ENCODE data around the gene LGI4. TPM values are rescaled to one million over a fixed set of nuclear protein-coding genes. Genes with fewer than 3 reads are reported as not detected.

LGI4 gene
- total and polyA plus RNA-seq, 4 donors, result 0.18 to 1.5 (median 1.1) TPM

DNA sequence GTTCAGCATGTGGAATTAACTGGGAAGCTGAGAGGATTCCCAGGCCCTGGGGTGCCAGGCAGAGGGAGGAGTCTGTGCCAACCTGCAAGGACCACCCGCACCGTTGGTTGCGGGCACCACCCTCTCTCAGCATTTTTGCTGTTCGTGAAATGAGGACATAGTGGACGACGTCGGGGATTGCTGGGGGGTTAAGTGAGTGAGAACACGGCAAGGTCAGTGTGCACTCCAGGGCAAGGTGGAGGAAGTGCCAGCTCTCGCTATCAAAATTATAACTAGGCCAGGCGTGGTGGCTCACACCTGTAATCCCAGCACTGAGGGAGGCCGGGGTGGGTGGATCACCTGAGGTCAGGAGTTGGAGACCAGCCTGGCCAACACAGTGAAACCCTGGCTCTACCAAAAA is 17.1 kb downstream of the LGI4 start:
- no peak overlapping the region for H3K9ac ChIP-seq (ENCODE audit: low read depth in 1 of 2, low read length in 2 of 2)
- no peak for TF ChIP-seq GABPA (IDR thresholded peaks at IDR 0.05 in 1 of 2, conservative IDR thresholded peaks at IDR 0.05 in 1 of 2)
- TF ChIP-seq NR2F2 (IDR thresholded peaks at IDR 0.05), result no peak
- TF ChIP-seq HNF4A (conservative IDR thresholded peaks at IDR 0.05), result no peak
- no peak for TF ChIP-seq HNF4G (IDR thresholded peaks at IDR 0.05)
- TF ChIP-seq, protein P1, sequence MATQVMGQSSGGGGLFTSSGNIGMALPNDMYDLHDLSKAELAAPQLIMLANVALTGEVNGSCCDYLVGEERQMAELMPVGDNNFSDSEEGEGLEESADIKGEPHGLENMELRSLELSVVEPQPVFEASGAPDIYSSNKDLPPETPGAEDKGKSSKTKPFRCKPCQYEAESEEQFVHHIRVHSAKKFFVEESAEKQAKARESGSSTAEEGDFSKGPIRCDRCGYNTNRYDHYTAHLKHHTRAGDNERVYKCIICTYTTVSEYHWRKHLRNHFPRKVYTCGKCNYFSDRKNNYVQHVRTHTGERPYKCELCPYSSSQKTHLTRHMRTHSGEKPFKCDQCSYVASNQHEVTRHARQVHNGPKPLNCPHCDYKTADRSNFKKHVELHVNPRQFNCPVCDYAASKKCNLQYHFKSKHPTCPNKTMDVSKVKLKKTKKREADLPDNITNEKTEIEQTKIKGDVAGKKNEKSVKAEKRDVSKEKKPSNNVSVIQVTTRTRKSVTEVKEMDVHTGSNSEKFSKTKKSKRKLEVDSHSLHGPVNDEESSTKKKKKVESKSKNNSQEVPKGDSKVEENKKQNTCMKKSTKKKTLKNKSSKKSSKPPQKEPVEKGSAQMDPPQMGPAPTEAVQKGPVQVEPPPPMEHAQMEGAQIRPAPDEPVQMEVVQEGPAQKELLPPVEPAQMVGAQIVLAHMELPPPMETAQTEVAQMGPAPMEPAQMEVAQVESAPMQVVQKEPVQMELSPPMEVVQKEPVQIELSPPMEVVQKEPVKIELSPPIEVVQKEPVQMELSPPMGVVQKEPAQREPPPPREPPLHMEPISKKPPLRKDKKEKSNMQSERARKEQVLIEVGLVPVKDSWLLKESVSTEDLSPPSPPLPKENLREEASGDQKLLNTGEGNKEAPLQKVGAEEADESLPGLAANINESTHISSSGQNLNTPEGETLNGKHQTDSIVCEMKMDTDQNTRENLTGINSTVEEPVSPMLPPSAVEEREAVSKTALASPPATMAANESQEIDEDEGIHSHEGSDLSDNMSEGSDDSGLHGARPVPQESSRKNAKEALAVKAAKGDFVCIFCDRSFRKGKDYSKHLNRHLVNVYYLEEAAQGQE (IDR thresholded peaks at IDR 0.05), result no peak
- no peak for TF ChIP-seq JUND (IDR thresholded peaks at IDR 0.05)
- TF ChIP-seq, protein P2, sequence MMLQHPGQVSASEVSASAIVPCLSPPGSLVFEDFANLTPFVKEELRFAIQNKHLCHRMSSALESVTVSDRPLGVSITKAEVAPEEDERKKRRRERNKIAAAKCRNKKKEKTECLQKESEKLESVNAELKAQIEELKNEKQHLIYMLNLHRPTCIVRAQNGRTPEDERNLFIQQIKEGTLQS (IDR thresholded peaks at IDR 0.05), result no peak
- TF ChIP-seq, protein P3, sequence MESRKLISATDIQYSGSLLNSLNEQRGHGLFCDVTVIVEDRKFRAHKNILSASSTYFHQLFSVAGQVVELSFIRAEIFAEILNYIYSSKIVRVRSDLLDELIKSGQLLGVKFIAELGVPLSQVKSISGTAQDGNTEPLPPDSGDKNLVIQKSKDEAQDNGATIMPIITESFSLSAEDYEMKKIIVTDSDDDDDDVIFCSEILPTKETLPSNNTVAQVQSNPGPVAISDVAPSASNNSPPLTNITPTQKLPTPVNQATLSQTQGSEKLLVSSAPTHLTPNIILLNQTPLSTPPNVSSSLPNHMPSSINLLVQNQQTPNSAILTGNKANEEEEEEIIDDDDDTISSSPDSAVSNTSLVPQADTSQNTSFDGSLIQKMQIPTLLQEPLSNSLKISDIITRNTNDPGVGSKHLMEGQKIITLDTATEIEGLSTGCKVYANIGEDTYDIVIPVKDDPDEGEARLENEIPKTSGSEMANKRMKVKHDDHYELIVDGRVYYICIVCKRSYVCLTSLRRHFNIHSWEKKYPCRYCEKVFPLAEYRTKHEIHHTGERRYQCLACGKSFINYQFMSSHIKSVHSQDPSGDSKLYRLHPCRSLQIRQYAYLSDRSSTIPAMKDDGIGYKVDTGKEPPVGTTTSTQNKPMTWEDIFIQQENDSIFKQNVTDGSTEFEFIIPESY (IDR thresholded peaks at IDR 0.05), result no peak
- TF ChIP-seq, protein P4, sequence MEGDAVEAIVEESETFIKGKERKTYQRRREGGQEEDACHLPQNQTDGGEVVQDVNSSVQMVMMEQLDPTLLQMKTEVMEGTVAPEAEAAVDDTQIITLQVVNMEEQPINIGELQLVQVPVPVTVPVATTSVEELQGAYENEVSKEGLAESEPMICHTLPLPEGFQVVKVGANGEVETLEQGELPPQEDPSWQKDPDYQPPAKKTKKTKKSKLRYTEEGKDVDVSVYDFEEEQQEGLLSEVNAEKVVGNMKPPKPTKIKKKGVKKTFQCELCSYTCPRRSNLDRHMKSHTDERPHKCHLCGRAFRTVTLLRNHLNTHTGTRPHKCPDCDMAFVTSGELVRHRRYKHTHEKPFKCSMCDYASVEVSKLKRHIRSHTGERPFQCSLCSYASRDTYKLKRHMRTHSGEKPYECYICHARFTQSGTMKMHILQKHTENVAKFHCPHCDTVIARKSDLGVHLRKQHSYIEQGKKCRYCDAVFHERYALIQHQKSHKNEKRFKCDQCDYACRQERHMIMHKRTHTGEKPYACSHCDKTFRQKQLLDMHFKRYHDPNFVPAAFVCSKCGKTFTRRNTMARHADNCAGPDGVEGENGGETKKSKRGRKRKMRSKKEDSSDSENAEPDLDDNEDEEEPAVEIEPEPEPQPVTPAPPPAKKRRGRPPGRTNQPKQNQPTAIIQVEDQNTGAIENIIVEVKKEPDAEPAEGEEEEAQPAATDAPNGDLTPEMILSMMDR (IDR thresholded peaks at IDR 0.05; ENCODE audit: low read depth, low read length, missing input control), result no peak
- TF ChIP-seq RXRA (IDR thresholded peaks at IDR 0.05), result no peak
- TF ChIP-seq TAF1 (conservative IDR thresholded peaks at IDR 0.05), result no peak
- no peak for TF ChIP-seq RAD21 (IDR thresholded peaks at IDR 0.05)
- no peak for TF ChIP-seq EGR1 (IDR thresholded peaks at IDR 0.05; ENCODE audit: low read depth in 2 of 2)
- H3K4me1 ChIP-seq (ENCODE audit: control insufficient read depth in 4 of 4, insufficient read depth in 4 of 4, low read length in 3 of 4), result peaks cover 2 to 13% (median 8%) of the 10 kb centered on the region in 4 donors
- H3K27ac ChIP-seq (ENCODE audit: low read depth in 1 of 2, low read length in 2 of 2), result no peak overlapping the region
- 81% methylated on average over 11 of the region's 11 CpGs for WGBS
- no peaks in the 10 kb centered on the region for H3K9me3 ChIP-seq (ENCODE audit: control insufficient read depth in 4 of 4, low read length in 3 of 4)
- no peaks in the 10 kb centered on the region for H3K27me3 ChIP-seq (ENCODE audit: control insufficient read depth in 4 of 4, insufficient read depth in 4 of 4, low read length in 3 of 4)
- DNase-seq (ENCODE audit: low spot score), result no peak
- H3K36me3 ChIP-seq (ENCODE audit: control insufficient read depth in 4 of 4, insufficient read depth in 3 of 4, low read depth in 1 of 4, low read length in 3 of 4), result no peaks in the 10 kb centered on the region
- no peak overlapping the region for H3K4me3 ChIP-seq (ENCODE audit: low read depth in 1 of 3, low read length in 3 of 3)

DNA sequence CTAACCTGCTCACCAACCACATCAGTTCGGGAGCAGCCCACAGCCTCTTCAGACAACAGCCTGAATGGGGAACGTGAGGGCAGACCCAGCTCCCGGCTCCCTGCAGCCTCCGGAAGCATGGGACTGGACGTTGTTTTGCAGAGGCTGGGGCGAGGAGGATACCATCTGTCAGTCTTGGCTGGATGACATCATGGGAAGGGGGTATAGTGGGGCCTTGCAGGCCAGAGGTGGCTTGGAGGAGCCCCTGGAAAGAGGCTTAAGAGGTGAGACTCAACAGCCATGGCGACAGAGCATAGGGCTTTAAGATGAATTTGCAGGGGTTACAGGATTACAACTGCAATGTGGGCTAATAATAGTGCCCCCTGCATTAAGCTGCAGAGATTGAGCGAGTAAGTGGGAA is 17.7 kb downstream of the LGI4 start:
- Histone ChIP-seq H3K4me3 (ENCODE audit: low read depth in 1 of 3, low read length in 3 of 3) (no peak overlapping the region), H3K27ac (ENCODE audit: low read depth in 1 of 2, low read length in 2 of 2) (no peak overlapping the region), H3K36me3 (ENCODE audit: control insufficient read depth in 4 of 4, insufficient read depth in 3 of 4, low read depth in 1 of 4, low read length in 3 of 4) (no peaks in the 10 kb centered on the region), H3K27me3 (ENCODE audit: control insufficient read depth in 4 of 4, insufficient read depth in 4 of 4, low read length in 3 of 4) (no peaks in the 10 kb centered on the region), H3K4me1 (ENCODE audit: control insufficient read depth in 4 of 4, insufficient read depth in 4 of 4, low read length in 3 of 4) (peaks cover 2 to 13% (median 8%) of the 10 kb centered on the region in 4 donors), H3K9ac (ENCODE audit: low read depth in 1 of 2, low read length in 2 of 2) (no peak overlapping the region), H3K9me3 (ENCODE audit: control insufficient read depth in 4 of 4, low read length in 3 of 4) (no peaks in the 10 kb centered on the region)
- TF ChIP-seq JUND (IDR thresholded peaks at IDR 0.05) (no peak), RXRA (IDR thresholded peaks at IDR 0.05) (no peak), NR2F2 (IDR thresholded peaks at IDR 0.05) (no peak), RAD21 (IDR thresholded peaks at IDR 0.05) (no peak), EGR1 (IDR thresholded peaks at IDR 0.05; ENCODE audit: low read depth in 2 of 2) (no peak)
- TF ChIP-seq, protein P3 (IDR thresholded peaks at IDR 0.05), result no peak
- 64% methylated on average over 8 of the region's 8 CpGs for WGBS
- DNase-seq (ENCODE audit: low spot score), result no peak
